Astrocyte (in vitro differentiated cells and primary cell): ENCODE measurements around the gene TMEM238. TPM values are rescaled to one million over a fixed set of nuclear protein-coding genes. Genes with fewer than 3 reads are reported as not detected.
A peak's percentile ranks its signal among the peaks of the same experiment; 100 is the strongest.

ENCODE experiments used
- DNase-seq: peaks from one replicate; pipeline ENCODE4 v3.0.0-alpha.2; 2010; ENCODE audit warnings: low read depth
- FAIRE-seq: peaks from 2 replicates; lab custom pipeline; 2011; peaks lifted over from hg19 to GRCh38; lab: Jason Lieb, UNC
- H2AFZ ChIP-seq: 2 replicates; pipeline ENCODE4 v1.6.0; 2012; ENCODE audit warnings: low read depth, low read length, inconsistent platforms
- H3K27ac ChIP-seq: 2 replicates; pipeline ENCODE4 v1.5.1; 2011; ENCODE audit warnings: low read depth, low read length, inconsistent platforms
- H3K27me3 ChIP-seq: 2 replicates; pipeline ENCODE4 v1.6.0; 2011; ENCODE audit warnings: low read length, inconsistent platforms; ENCODE audit not compliant: insufficient read depth
- H3K36me3 ChIP-seq: 2 replicates; pipeline ENCODE4 v1.5.1; 2011; ENCODE audit warnings: low read length, inconsistent platforms; ENCODE audit not compliant: insufficient read depth
- H3K4me1 ChIP-seq: 2 replicates; pipeline ENCODE4 v1.5.1; 2011; ENCODE audit warnings: low read length, inconsistent platforms; ENCODE audit not compliant: insufficient read depth
- H3K4me2 ChIP-seq: 2 replicates; pipeline ENCODE4 v1.6.0; 2012; ENCODE audit warnings: low read length, inconsistent platforms
- H3K4me3 ChIP-seq: 2 replicates; pipeline ENCODE4 v1.5.1; 2011; ENCODE audit warnings: low read depth, mild to moderate bottlenecking, low read length, inconsistent platforms; ENCODE audit not compliant: insufficient read depth
- H3K79me2 ChIP-seq: 2 replicates; pipeline ENCODE4 v1.6.0; 2012; ENCODE audit warnings: mild to moderate bottlenecking, low read length, inconsistent platforms; ENCODE audit not compliant: insufficient read depth
- H3K9ac ChIP-seq: 2 replicates; pipeline ENCODE4 v1.6.0; 2012; ENCODE audit warnings: mild to moderate bottlenecking, low read length, inconsistent platforms
- H3K9me3 ChIP-seq: 2 replicates; pipeline ENCODE4 v1.5.1; 2012; ENCODE audit warnings: low read depth, mild to moderate bottlenecking, low read length, inconsistent platforms; ENCODE audit not compliant: insufficient read depth
- H4K20me1 ChIP-seq: 2 replicates; pipeline ENCODE4 v1.6.0; 2012; ENCODE audit warnings: low read length, inconsistent platforms; ENCODE audit not compliant: insufficient read depth
- H3K27ac Mint-ChIP-seq: one replicate; pipeline ENCODE4 v1.8.0; 2021; ENCODE audit warnings: mild to moderate bottlenecking, mixed read lengths; ENCODE audit not compliant: unreplicated experiment
- H3K27me3 Mint-ChIP-seq: one replicate; pipeline ENCODE4 v1.8.0; 2021; ENCODE audit warnings: low read depth, mixed read lengths; ENCODE audit not compliant: unreplicated experiment
- H3K36me3 Mint-ChIP-seq: one replicate; pipeline ENCODE4 v1.8.0; 2021; ENCODE audit warnings: low read depth, mixed read lengths; ENCODE audit not compliant: unreplicated experiment
- H3K4me1 Mint-ChIP-seq: one replicate; pipeline ENCODE4 v1.8.0; 2021; ENCODE audit warnings: low read depth, mixed read lengths; ENCODE audit not compliant: unreplicated experiment
- H3K4me3 Mint-ChIP-seq: one replicate; pipeline ENCODE4 v1.8.0; 2021; ENCODE audit warnings: mild to moderate bottlenecking, moderate library complexity, mixed read lengths; ENCODE audit not compliant: unreplicated experiment
- H3K9me3 Mint-ChIP-seq: one replicate; pipeline ENCODE4 v1.8.0; 2021; ENCODE audit warnings: mild to moderate bottlenecking, mixed read lengths; ENCODE audit not compliant: unreplicated experiment
- EZH2 ChIP-seq: IDR thresholded peaks from 2 replicates; pipeline ENCODE4 v1.6.1; 2012; ENCODE audit warnings: mild to moderate bottlenecking, low read length, inconsistent platforms; ENCODE audit not compliant: insufficient read depth
- total RNA-seq: library from RNA; stranded (reverse); gene quantifications from 2 replicates; pipeline ENCODE4 v1.2.1, GENCODE V29; 2021
- TF ChIP-seq, protein P1 (sequence below): IDR thresholded peaks from 2 replicates; pipeline ENCODE4 v1.5.1; 2011; ENCODE audit warnings: low read depth, mild to moderate bottlenecking, inconsistent platforms, low read length, moderate library complexity; ENCODE audit not compliant: insufficient read depth

Gene TMEM238
- total RNA-seq, 1 donor from 2014 or later: 2.1 TPM

DNA sequence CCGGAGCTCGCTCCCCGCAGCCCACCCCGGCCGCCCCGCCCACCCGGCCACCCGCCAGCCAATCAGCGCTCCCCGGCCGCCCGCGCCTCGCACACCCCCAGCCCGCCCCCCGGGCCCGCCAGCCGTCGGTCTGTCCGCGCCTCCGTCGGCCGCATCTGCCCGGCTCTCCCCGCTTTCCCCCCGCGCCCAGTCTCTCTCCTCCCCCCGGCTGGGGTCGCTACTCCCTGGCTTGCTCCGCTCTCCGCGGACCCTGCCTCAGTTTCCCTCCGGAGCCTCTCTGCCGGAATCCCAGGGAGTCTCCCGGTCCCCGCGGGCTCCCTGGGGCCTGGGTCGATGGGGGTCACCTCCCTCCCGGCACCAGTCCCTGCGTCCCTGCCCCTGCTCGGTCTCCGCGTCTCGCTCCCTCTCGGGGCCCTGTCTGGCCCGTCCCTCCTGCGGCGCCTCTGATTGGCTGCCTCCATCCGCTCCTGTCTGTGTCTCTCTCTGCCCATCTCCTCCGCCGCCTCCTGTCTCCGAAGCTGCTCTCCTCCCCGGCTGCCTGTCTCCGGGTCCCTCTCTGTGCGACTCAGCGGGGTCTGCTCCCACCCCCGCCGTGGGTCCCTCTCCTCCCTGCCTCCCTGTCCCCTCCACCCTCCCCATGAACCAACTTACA is 14.3 kb downstream of the TMEM238 start:
- TF ChIP-seq, protein P1, sequence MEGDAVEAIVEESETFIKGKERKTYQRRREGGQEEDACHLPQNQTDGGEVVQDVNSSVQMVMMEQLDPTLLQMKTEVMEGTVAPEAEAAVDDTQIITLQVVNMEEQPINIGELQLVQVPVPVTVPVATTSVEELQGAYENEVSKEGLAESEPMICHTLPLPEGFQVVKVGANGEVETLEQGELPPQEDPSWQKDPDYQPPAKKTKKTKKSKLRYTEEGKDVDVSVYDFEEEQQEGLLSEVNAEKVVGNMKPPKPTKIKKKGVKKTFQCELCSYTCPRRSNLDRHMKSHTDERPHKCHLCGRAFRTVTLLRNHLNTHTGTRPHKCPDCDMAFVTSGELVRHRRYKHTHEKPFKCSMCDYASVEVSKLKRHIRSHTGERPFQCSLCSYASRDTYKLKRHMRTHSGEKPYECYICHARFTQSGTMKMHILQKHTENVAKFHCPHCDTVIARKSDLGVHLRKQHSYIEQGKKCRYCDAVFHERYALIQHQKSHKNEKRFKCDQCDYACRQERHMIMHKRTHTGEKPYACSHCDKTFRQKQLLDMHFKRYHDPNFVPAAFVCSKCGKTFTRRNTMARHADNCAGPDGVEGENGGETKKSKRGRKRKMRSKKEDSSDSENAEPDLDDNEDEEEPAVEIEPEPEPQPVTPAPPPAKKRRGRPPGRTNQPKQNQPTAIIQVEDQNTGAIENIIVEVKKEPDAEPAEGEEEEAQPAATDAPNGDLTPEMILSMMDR: no peak
- TF ChIP-seq EZH2: no peak
- no peaks in the 10 kb centered on the region for H3K9me3 Mint-ChIP-seq
- peaks cover 12% of the 10 kb centered on the region for H3K36me3 ChIP-seq
- H3K4me1 ChIP-seq: peaks cover 45% of the 10 kb centered on the region
- H3K9me3 ChIP-seq: no peaks in the 10 kb centered on the region
- H2AFZ ChIP-seq: peak overlapping the region; percentile 34
- H3K27ac Mint-ChIP-seq: peak overlapping the region; percentile 96
- peaks cover 31% of the 10 kb centered on the region for H3K79me2 ChIP-seq
- H4K20me1 ChIP-seq: peaks cover 29% of the 10 kb centered on the region
- no peak for FAIRE-seq
- peak overlapping the region; percentile 97 for H3K4me2 ChIP-seq
- peak overlapping the region; percentile 94 for H3K27ac ChIP-seq
- H3K27me3 ChIP-seq: no peaks in the 10 kb centered on the region
- H3K4me3 ChIP-seq: peak overlapping the region; percentile 83
- H3K4me1 Mint-ChIP-seq: peaks cover 28% of the 10 kb centered on the region
- H3K9ac ChIP-seq: peak overlapping the region; percentile 97
- peak; percentile 68 for DNase-seq
- no peaks in the 10 kb centered on the region for H3K27me3 Mint-ChIP-seq
- H3K36me3 Mint-ChIP-seq: peaks cover 9% of the 10 kb centered on the region
- H3K4me3 Mint-ChIP-seq: peak overlapping the region; percentile 94

DNA sequence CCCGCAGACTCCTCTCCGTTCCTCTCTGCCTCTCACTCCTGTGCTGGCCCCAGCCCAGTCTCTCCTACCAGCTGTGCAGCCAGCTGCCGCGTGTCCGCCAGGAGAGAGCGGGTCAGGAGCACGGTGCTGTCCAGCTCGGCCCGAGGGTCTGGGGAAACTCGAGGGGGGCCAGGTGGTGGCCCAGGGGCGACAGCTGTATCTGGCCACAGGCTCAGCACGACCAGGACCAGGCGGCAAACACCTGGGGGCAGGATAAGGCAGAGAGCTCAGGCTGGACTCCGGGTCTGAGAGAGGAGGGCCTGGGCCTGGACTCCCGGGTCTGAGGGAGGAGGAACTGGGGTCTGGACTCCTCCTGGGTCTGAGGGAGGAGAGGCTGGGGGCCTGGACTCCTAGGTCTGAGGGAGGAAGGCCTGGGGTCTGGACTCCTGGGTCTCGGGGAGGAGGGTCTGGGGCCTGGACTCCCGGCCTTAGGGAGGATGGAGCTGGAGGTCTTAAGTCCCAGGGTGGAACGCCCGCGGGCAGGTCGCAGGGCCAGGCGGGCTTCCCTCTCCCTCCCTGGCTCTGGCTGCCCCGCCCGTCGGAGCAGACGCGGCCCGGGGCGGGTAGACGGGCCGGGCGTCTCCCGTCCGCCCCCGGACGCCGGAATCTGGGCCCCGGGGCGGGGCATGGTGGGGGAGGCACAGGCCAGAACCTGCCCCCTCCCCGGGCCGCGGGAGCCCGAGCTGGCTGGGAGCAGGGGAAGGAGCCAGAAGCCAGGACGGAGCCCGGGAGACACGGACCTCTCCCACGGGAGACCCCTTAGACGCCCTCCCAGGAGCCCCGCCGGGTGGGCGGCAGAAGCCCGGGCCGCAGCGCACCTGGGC is 15.2 kb downstream of the TMEM238 start:
- no peak for FAIRE-seq
- H3K79me2 ChIP-seq: peaks cover 31% of the 10 kb centered on the region
- peaks cover 12% of the 10 kb centered on the region for H3K36me3 Mint-ChIP-seq
- no peaks in the 10 kb centered on the region for H3K27me3 Mint-ChIP-seq
- DNase-seq: peak; percentile 34
- peaks cover 34% of the 10 kb centered on the region for H4K20me1 ChIP-seq
- no peaks in the 10 kb centered on the region for H3K9me3 ChIP-seq
- peak overlapping the region; percentile 72 for H3K4me3 ChIP-seq
- peak overlapping the region; percentile 50 for H2AFZ ChIP-seq
- H3K4me1 ChIP-seq: peaks cover 38% of the 10 kb centered on the region
- peak overlapping the region; percentile 88 for H3K9ac ChIP-seq
- peak overlapping the region; percentile 97 for H3K4me2 ChIP-seq
- peak overlapping the region; percentile 83 for H3K4me3 Mint-ChIP-seq
- peaks cover 27% of the 10 kb centered on the region for H3K4me1 Mint-ChIP-seq
- peak overlapping the region; percentile 47 for H3K27ac Mint-ChIP-seq
- no peaks in the 10 kb centered on the region for H3K9me3 Mint-ChIP-seq
- TF ChIP-seq EZH2: no peak
- TF ChIP-seq, protein P1: no peak
- no peaks in the 10 kb centered on the region for H3K27me3 ChIP-seq
- H3K27ac ChIP-seq: peak overlapping the region; percentile 70
- peaks cover 14% of the 10 kb centered on the region for H3K36me3 ChIP-seq
